ENCODE data around the gene SLC16A7. TPM values are rescaled to one million over a fixed set of nuclear protein-coding genes. Genes with fewer than 3 reads are reported as not detected.
"Not testable (repeated sequence)": the region's sequence is repeated elsewhere in the genome, so short reads cannot be mapped to it uniquely, and the experiment has no call there.

SLC16A7 gene
- polyA plus RNA-seq, 1 donor = 6.6 TPM

GRCh38 chr12:59736359-59736758 is 140.5 kb downstream of the SLC16A7 start:
- no peak for DNase-seq

DNA sequence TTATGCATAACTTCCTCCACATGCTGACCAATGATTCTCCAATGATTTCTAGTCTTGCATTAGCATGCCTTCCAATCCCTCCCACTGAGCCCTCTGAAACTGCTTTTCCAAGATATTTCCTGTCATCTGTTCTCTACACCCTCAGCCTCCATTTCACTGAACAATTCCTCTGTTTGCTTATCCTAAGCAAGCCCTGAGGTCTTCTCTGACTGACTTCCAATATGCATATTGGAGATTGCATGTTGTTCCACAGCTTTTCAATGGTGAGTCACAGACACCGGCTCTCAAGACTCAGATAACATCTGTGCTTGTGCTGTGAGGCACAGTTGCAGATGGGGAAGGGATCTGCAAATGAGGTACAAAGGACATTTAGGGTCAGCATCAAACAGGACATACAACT is 141.0 kb downstream of the SLC16A7 start:
- no peak for DNase-seq

DNA sequence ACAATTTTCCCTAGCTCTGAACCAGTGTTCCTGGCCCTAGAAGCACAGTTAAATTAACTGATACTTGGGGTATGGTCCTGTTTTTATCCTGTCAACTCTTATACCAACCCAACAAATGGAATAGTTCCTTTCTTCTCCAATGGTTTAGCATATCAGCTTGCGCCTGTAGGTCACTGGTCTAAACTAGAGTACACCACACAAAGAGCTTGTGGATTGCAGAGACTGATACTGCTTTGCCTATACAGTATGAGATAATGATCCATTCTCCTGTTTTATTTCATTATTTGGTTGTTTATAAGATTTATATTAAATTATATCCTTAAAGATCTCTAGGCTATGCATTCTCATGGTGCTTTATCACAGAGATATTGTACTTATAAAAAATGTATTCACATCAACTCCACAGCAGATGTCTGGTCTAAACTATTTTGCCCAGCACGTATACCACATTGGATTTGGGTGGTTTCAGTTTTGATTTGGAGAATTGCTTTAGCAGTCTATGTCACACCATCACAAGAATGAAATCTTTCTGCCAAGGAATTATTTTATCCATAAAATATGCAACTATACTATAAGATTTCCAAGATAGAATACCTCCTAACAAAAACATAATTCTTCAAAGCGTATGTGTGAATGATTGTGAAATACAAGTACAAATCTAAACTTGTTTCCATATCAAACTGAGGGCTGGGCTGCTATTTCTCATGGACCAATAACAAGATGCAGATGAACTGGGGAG is 142.1 kb downstream of the SLC16A7 start:
- no peak for DNase-seq

DNA sequence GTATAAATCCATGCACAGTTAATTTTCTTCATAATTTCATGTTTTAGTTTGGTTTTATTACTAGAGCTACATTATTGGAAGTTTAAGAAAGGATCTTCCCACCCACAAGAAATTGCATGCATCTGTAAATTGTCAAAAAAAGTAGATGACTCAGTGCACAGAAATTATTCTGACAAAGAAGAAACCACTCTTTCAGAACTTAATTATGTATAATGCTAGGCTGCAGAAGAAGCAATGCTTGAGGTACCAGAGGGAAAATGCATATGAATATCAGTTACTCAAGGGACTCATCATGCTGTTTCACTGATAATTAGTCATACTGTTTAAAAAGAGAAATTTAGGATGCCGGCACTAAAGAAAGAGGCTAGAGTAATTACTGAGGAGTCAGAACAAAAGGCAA is 147.0 kb downstream of the SLC16A7 start:
- DNase-seq = no peak

GRCh38 chr12:59744564-59744963 is 148.7 kb downstream of the SLC16A7 start:
- DNase-seq = no peak

DNA sequence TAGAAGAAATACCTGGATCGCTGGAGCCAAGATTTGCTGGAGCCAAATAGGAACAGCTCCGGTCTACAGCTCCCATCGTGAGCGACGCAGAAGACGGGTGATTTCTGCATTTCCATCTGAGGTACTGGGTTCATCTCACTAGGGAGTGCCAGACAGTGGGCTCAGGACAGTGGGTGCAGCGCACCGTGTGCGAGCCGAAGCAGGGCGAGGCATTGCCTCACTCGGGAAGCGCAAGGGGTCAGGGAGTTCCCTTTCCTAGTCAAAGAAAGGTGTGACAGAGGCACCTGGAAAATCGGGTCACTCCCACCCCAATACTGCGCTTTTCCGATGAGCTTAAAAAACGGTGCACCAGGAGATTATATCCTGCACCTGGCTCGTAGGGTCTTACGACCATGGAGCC is 155.3 kb downstream of the SLC16A7 start:
- DNase-seq = not testable (repeated sequence)

GRCh38 chr12:59761542-59761941 is 165.7 kb downstream of the SLC16A7 start:
- DNase-seq = no peak

- DNase-seq = no peak
Observed at GRCh38 chr12:59763835-59764234, 168.0 kb downstream of the SLC16A7 start.

DNA sequence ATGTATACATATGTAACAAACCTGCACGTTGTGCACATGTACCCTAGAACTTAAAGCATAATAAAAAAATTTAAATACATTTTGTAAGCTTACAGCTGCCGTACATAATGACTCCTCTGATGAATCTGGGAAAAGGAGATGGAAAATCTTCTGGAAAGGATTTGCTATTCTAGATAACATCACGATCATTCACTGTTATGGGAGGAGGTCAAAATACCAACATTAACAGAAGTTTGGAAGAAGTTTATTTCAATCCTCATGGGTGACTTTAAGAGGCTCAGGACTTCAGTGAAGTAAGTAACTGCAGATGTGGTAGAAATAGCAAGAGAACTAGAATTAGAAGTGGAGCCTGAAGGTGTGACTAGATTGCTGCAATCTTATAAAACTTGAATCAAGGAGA is 172.2 kb downstream of the SLC16A7 start:
- no peak for DNase-seq

GRCh38 chr12:59780605-59781135 is 184.8 kb downstream of the SLC16A7 start:
- no peak for DNase-seq

DNA sequence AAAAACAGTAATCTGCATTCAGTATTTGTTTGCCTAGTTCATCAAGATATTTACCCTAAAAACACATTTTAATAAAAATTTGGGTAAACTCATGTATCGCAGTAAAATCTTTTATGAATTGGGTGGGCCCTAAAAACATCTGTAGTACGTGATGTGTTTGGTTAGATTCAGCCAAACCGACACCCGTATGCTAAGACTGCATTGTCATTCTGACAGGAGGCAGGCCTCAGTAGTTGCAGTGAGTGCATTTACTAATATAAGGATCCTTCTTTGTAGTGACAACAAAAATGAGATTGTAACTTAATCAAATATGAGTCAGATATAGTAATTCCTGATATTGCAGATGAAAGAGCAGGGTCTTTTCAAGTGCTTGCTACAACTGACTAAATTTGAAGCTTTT is 191.8 kb downstream of the SLC16A7 start:
- DNase-seq = no peak

DNA sequence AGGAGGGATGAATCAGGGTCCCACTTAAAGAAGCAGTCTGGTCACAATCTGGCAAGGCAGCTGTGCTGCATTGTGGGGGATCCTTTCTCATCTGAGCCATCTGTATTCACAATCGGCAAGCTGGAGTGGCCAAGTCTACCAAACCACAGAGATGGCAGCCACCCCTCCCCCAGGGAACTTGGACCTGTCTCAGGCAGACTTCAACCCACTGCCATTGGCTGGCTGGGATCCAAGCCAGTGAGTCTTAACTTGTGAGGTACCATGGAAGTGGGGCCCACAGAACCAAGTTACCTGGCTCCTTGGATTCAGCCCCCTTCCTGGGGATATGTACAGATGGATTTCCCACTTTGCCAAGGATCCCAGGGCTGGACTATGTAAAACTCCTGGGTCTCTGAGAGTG is 196.8 kb downstream of the SLC16A7 start:
- no peak for DNase-seq

GRCh38 chr12:59803735-59804134 is 207.9 kb downstream of the SLC16A7 start:
- DNase-seq = no peak

- DNase-seq = peak; percentile 17
Observed at GRCh38 chr12:59808317-59808910, 212.6 kb downstream of the SLC16A7 start.

GRCh38 chr12:59811991-59812390 is 216.2 kb downstream of the SLC16A7 start:
- DNase-seq = no peak

- DNase-seq = no peak
Observed at GRCh38 chr12:59812716-59813115, 216.9 kb downstream of the SLC16A7 start.

GRCh38 chr12:59820594-59821011 is 224.8 kb downstream of the SLC16A7 start:
- no peak for DNase-seq

DNA sequence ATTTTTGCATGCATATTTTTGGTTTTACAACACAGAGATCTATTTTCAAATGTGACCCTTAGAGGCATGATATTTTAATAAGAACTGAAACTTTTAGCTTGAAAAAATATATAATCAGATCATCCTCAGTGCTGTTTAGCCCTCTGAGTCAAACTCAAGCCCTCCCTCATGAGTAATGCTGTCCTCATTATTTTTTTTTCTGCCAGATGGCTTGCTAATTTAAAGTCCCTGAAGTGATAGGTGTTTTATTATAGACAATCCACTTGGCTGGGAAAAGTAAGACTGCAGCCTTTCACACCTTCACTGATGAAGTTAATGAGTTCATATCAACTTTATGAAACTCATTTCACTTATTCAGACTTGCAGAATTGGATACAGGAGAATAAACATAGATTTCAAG is 227.7 kb downstream of the SLC16A7 start:
- no peak for DNase-seq

DNA sequence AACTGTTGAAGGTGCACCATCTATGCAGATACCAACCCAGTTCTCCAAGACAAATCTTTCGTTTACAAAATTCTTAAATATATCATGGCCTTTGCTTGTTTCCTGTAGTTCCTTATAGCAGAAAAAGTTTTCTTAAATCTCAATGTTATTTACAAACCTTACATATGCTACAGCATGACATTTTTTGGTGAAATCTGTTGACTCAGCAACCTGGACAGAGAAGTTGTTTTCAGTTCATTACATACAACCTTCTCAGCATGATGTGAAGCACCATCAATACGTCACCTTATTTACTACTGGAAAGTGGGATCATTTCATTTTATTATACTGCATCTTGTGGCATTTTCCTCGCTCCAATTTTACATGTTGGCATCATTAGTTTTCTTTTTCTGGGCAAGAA is 231.9 kb downstream of the SLC16A7 start:
- DNase-seq = no peak

GRCh38 chr12:59828521-59828920 is 232.7 kb downstream of the SLC16A7 start:
- DNase-seq = no peak

DNA sequence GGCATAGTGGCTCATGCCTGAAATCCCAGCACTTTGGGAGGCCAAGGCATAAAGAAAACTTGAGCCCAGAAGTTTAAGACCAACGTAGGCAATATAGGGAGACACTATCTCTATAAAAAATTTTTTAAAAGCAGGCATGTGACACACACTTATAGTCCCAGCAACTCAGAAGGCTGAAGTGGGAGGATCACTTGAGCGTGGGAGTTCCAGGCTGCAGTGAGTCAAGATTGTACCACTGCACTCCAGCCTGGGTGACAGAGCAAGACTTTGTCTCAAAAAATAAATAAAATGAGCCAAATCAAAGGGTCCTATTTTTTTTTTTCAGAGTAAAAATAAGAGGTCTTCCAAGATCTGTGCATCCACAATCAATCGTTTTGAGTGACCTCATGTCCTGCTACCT is 237.6 kb downstream of the SLC16A7 start:
- DNase-seq = no peak

DNA sequence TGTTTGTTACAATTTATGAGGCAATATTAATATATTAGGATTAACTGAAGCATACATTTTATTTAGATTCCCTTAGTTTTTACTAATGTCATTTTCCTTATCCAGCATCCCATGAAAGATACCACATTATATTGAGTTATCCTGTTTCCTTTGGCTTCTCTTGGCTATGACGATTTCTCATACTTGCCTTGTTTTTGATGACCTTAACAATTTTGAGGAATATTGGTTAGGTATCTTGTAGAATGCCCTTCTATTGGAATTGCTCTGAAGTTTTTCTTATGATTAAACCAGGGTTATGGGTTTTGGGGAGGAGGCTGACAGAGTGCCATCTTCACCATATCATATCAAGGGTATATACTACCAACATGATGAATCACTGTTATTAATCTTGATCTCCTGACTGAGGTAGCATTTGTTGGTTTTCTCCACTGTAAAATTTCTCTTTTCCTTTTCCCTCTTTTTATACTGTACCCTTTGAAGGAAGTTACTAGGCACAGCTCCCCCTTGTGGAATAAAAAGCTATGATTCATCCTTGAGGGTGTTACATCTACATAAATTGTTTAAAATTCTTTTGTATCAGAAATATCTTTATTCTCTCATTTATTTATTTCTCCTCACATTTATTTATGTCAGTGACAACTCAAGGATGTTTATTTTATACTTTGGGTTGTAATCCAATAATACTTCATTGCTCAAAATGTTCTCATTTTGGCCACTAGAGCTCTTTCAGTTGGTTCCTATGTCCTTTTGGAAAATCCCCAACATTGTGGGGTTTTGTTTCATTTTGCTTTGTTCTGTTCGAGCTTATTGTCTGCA is 239.0 kb downstream of the SLC16A7 start:
- no peak for DNase-seq

All from left kidney (tissue), 2 donors.